Cardiac muscle cell (in vitro differentiated cells and primary cell): Measurements from ENCODE around the gene MAGOH. TPM values are rescaled to one million over a fixed set of nuclear protein-coding genes. Genes with fewer than 3 reads are reported as not detected.

Experiments
- DNase-seq, 2 donors: peaks; one replicate each; pipeline versions ENCODE4 v3.0.0 to v3.0.0-alpha.2; 2010 to 2017; ENCODE audit warnings: low read depth in 1 of 2, low spot score in 1 of 2
- H3K27ac ChIP-seq: fragments of 200-600 bp; sonication (generic); 2 replicates; pipeline ENCODE4 v1.5.1; 2016
- H3K27me3 ChIP-seq: fragments of 200-600 bp; sonication (generic); 2 replicates; pipeline ENCODE4 v1.6.0; 2016; ENCODE audit warnings: control low read depth
- H3K36me3 ChIP-seq: fragments of 200-600 bp; sonication (generic); 2 replicates; pipeline ENCODE4 v1.5.1; 2016; ENCODE audit warnings: control low read depth
- H3K4me1 ChIP-seq: fragments of 200-600 bp; sonication (generic); 2 replicates; pipeline ENCODE4 v1.8.1; 2017; ENCODE audit warnings: low read depth, mild to moderate bottlenecking, mixed run types
- H3K4me3 ChIP-seq: fragments of 200-600 bp; sonication (generic); 2 replicates; pipeline ENCODE4 v1.5.1; 2016; ENCODE audit warnings: mild to moderate bottlenecking
- H3K9me3 ChIP-seq: fragments of 200-600 bp; sonication (generic); 2 replicates; pipeline ENCODE4 v1.5.1; 2017; ENCODE audit warnings: low read depth, mild to moderate bottlenecking, control low read depth
- CTCF ChIP-seq: IDR thresholded peaks from 2 replicates; pipeline ENCODE4 v1.5.1; 2012; ENCODE audit warnings: low read depth, mild to moderate bottlenecking, low read length
- polyA plus RNA-seq: library from polyadenylated mRNA; unstranded; fragments of >200 nt; fragmentation: Nextera tagmentation; extraction: Ambion mirVana; gene quantifications from 2 replicates; pipeline ENCODE4 v1.2.1, GENCODE V29; 2016
- total RNA-seq: library from RNA; depleted of rRNA; stranded (reverse); fragments of >200 nt; gene quantifications from 2 replicates; pipeline ENCODE4 v1.2.3, GENCODE V29; 2016

The MAGOH gene
- total and polyA plus RNA-seq, 2 experiments from 2014 or later: 24.6 to 36.6 TPM

- Histone ChIP-seq H3K4me3 (no peak overlapping the region), H3K27ac (no peak overlapping the region), H3K9me3 (no peaks in the 10 kb centered on the region), H3K27me3 (no peaks in the 10 kb centered on the region), H3K36me3 (no peaks in the 10 kb centered on the region), H3K4me1 (no peaks in the 10 kb centered on the region)
- DNase-seq: no peak
- TF ChIP-seq CTCF: no peak
Observed at GRCh38 chr1:53273526-53273925, 35.2 kb upstream of the MAGOH start.

GRCh38 chr1:53272349-53272748 is 34.0 kb upstream of the MAGOH start:
- no peaks in the 10 kb centered on the region for H3K36me3 ChIP-seq
- H3K9me3 ChIP-seq: no peaks in the 10 kb centered on the region
- TF ChIP-seq CTCF: no peak
- no peak overlapping the region for H3K4me3 ChIP-seq
- H3K27ac ChIP-seq: no peak overlapping the region
- no peak for DNase-seq
- no peaks in the 10 kb centered on the region for H3K27me3 ChIP-seq
- no peaks in the 10 kb centered on the region for H3K4me1 ChIP-seq

- Histone ChIP-seq H3K27ac (no peak overlapping the region), H3K4me1 (no peaks in the 10 kb centered on the region), H3K4me3 (no peak overlapping the region), H3K27me3 (no peaks in the 10 kb centered on the region), H3K36me3 (no peaks in the 10 kb centered on the region), H3K9me3 (no peaks in the 10 kb centered on the region)
- no peak for TF ChIP-seq CTCF
- DNase-seq: no peak
Observed at GRCh38 chr1:53271446-53272090, 33.2 kb upstream of the MAGOH start.

- no peaks in the 10 kb centered on the region for H3K36me3 ChIP-seq
- no peak for DNase-seq
Observed at GRCh38 chr1:53270873-53271272, 32.6 kb upstream of the MAGOH start.

GRCh38 chr1:53270107-53270506 is 31.8 kb upstream of the MAGOH start:
- Histone ChIP-seq H3K36me3 (no peaks in the 10 kb centered on the region), H3K4me1 (no peaks in the 10 kb centered on the region), H3K9me3 (no peaks in the 10 kb centered on the region), H3K4me3 (no peak overlapping the region), H3K27ac (no peak overlapping the region), H3K27me3 (no peaks in the 10 kb centered on the region)
- TF ChIP-seq CTCF: no peak
- no peak for DNase-seq

More at GRCh38 chr1:53270873-53271272, 32.6 kb upstream of the MAGOH start:
- H3K27me3 ChIP-seq: no peaks in the 10 kb centered on the region
- no peaks in the 10 kb centered on the region for H3K4me1 ChIP-seq
- H3K27ac ChIP-seq: no peak overlapping the region
- no peak overlapping the region for H3K4me3 ChIP-seq
- H3K9me3 ChIP-seq: no peaks in the 10 kb centered on the region
- no peak for TF ChIP-seq CTCF

GRCh38 chr1:53267761-53268160 is 29.4 kb upstream of the MAGOH start:
- H3K27ac ChIP-seq: no peak overlapping the region
- H3K4me1 ChIP-seq: no peaks in the 10 kb centered on the region
- H3K4me3 ChIP-seq: no peak overlapping the region
- TF ChIP-seq CTCF: no peak
- no peak for DNase-seq
- H3K9me3 ChIP-seq: no peaks in the 10 kb centered on the region
- H3K27me3 ChIP-seq: no peaks in the 10 kb centered on the region
- H3K36me3 ChIP-seq: no peaks in the 10 kb centered on the region
